HG02970 (cell line): ENCODE data around the gene ACOT12.
"Not testable (repeated sequence)": the region's sequence is repeated elsewhere in the genome, so short reads cannot be mapped to it uniquely, and the experiment has no call there.

Experiments
- ATAC-seq: cut with Tn5 transposase; IDR thresholded peaks from one replicate; pipeline ENCODE4 v1.9.1; 2021; ENCODE audit warnings: mild to moderate bottlenecking, moderate library complexity, moderate number of reproducible peaks; ENCODE audit not compliant: unreplicated experiment, low FRiP score

ACOT12 gene

DNA sequence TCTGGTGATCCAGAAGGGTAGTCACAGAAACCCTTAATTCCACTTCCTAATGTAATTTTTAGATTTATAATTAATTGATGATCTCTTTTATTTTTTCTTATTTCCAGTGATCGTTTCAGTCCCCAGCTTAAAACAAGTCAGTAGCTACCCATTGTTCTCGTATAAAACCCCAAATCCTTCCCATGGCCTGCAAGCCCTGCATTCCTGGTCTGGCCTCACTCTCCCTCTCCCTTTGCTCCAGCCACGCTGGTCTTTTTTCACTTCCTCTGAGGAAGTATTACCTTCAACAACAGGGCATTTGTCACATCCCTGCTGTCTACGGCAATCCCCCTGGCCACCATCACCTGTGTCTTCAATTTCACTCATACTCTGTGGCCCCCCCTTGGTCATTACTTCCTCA lies 44.8 kb downstream of the ACOT12 start:
- no peak for ATAC-seq

GRCh38 chr5:81345411-81346003 lies 48.4 kb downstream of the ACOT12 start:
- no peak for ATAC-seq

DNA sequence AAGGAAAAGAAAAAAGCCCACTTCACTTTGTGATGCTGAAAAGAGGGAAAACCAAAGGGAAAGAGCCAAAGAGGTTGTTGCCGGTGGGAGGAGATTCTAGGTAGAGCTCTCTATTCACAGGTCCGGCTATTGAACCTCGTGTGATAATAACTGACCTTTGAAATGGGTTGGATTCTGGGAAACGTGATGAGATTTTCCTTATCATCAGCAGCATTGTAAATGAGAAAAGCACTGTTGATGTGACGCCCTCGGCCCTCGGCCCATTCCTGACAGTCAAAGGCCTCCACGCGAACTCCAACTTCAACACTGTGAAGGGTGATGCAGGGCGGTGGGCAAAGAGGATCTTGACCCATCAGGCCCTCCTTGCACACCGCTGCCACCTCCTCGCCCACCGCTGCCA lies 49.2 kb downstream of the ACOT12 start:
- ATAC-seq: no peak

GRCh38 chr5:81338213-81338612 lies 55.7 kb downstream of the ACOT12 start:
- not testable (repeated sequence) for ATAC-seq

- no peak for ATAC-seq
These were observed 56.1 kb downstream of the ACOT12 start for GRCh38 chr5:81337803-81338202.

DNA sequence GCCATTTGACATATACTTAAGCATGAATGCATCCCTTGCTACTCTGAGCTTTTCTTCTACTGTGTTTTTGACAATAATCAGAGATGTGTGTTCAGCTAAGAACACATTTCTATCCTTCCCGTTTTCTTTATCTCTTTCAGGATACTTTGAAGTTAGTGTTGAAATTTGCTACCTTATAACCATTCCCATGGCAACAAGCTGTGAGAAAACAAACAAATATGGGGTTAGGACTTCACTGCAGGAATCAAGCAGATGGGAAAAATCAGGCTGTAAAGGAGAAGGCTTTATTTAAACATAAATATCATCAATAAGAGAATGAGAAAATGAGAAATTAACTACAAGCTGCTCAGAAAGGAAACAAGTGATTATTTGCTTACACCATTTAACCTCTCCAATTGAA lies 57.4 kb downstream of the ACOT12 start:
- no peak for ATAC-seq

- ATAC-seq: no peak
These were observed 58.0 kb downstream of the ACOT12 start for GRCh38 chr5:81335946-81336345.

GRCh38 chr5:81334304-81335061 lies 59.5 kb downstream of the ACOT12 start:
- ATAC-seq: no peak

DNA sequence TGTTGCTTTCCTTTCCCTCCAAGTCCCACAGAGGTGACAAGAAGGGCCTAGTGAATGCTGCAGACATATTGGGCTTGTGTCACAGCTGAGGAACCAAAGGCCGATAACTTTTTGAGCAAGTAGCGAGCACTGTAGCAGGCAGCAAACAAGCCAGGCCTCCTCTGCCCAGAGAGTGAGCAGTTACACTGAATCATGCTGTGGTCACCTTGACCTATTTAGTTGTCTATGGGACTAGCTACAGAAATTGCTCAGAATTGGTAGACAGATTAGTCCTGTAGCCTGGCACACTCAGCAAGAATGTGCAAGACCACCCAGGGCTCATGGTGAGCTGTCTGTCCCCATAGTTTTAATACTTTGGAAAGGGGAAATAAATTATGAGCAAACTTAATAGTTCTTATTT lies 67.4 kb downstream of the ACOT12 start:
- ATAC-seq: no peak

DNA sequence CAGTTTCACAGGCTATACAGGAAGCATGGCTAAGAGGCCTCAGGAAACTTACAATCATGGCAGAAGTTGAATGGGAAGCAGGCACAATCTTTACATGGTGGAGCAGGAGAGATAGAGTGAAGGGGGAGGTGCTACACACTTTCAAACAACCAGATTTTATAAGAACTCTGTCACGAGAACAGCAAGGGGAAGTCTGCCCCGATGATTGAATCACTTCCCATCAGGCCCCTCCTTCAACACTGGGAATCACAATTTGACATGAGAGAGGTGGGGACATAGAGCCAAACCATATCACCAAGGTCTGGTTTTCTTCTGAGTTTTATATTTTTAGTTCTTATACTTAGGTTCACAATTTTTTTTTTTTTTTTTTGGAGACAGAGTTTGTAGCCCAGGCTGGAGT lies 76.4 kb downstream of the ACOT12 start:
- ATAC-seq: no peak

- ATAC-seq: no peak
These were observed 77.4 kb downstream of the ACOT12 start for GRCh38 chr5:81316571-81316970.

GRCh38 chr5:81315830-81316229 lies 78.1 kb downstream of the ACOT12 start:
- no peak for ATAC-seq

GRCh38 chr5:81315336-81315735 lies 78.6 kb downstream of the ACOT12 start:
- ATAC-seq: no peak

DNA sequence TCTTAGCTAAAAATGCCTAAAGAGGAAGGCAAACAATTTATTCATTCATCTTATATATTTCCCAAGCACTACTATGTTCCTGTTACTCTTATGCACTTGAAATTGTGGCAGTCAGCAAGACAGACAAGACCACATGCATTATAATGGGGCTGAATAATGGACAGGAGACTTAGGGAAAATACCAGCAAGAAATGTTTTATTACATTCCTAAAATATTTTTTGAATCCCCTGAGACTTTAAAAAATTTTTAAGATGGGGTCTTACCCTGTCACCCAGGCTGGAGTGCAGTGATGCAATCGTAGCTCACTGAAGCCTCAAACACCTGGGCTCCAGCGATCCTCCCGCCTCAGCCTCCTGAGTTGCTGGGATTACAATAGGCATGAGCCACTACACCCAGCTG lies 79.4 kb downstream of the ACOT12 start:
- ATAC-seq: no peak

GRCh38 chr5:81313686-81314085 lies 80.2 kb downstream of the ACOT12 start:
- no peak for ATAC-seq

GRCh38 chr5:81313278-81313677 lies 80.7 kb downstream of the ACOT12 start:
- ATAC-seq: no peak

DNA sequence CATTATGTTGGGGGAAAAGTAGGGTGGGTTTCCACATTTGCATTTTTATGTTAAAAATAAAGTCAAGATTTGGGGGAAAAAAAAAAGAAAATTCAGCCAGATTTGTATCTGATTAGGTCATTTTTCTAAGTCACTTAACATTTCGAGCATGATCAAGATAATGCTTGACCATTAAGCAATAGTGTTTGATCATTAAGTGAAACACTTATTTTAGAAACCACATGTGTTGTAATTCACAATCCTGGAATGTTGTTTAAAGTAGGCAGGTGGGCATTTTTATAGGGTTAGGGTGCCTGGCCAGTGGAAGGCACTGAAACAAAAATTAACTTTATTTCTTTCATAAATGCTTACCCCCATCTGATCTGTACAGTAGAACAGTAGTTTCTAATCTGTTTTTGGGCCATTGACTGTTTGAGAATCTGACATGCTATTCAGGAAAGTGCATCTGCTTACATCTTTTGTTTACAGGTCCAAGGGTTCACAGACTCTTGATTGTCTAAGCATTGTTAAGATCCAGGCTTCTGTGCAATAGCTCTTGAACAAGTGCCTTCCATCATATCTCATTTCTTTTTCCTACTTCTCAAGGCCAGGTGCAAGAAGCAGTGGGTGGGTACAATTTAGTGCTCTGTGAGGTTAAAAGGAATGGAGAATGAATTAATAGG lies 83.4 kb downstream of the ACOT12 start:
- ATAC-seq: no peak

DNA sequence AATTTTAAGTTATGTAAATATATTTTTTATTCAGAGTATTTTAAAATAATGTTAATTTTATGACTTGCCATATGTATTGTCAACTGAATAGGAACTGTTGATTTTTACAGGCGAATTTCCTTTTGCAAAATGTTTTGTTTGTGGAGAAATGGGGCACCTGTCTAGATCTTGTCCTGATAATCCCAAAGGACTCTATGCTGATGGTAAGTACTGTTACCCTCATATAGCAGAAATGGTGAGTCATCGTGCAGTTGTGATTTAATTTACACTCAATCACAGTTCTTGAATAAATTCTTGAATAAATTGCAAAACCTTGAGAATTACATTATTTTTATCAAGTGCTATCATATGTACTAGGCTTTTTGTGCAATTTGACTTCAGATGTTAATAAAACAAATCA lies 85.1 kb downstream of the ACOT12 start:
- no peak for ATAC-seq

GRCh38 chr5:81305785-81306184 lies 88.1 kb downstream of the ACOT12 start:
- no peak for ATAC-seq

GRCh38 chr5:81303563-81303962 lies 90.4 kb downstream of the ACOT12 start:
- ATAC-seq: no peak

GRCh38 chr5:81302596-81302995 lies 91.3 kb downstream of the ACOT12 start:
- ATAC-seq: no peak
